ENCODE results near the gene FIS1.
"Not testable (repeated sequence)": the region's sequence is repeated elsewhere in the genome, so short reads cannot be mapped to it uniquely, and the experiment has no call there.

Gene FIS1

DNA sequence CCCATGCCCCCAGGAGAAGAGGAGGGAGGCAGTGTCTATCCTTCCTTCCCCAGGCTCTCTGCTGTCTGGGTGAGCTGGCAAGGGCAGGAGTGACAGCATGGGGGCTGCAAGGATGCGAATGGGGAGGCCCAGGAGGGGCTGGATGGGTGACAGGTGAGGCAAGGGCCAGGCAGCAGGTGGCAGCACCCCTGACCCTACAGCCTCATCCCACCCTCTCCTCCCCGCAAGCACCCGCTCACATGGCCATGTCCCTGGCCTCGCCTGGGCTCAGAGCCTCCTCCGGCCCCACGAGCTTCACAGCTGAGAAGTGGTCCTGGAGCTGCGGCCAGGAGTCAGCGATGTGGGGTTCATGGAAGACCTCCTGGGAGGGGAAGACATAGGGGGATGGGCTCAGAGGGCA lies 32.9 kb downstream of the FIS1 start:
- Histone ChIP-seq H3K9ac (ENCODE audit: low read depth, low read length) (no peak overlapping the region), H3K4me1 (ENCODE audit: insufficient read depth, low read length) (no peaks in the 10 kb centered on the region), H3K36me3 (ENCODE audit: insufficient read depth, low read length) (no peaks in the 10 kb centered on the region; the same call in 1 of the 2 replicates), H3K9me3 (ENCODE audit: control insufficient read depth, insufficient read depth, low read length) (no peaks in the 10 kb centered on the region)

DNA sequence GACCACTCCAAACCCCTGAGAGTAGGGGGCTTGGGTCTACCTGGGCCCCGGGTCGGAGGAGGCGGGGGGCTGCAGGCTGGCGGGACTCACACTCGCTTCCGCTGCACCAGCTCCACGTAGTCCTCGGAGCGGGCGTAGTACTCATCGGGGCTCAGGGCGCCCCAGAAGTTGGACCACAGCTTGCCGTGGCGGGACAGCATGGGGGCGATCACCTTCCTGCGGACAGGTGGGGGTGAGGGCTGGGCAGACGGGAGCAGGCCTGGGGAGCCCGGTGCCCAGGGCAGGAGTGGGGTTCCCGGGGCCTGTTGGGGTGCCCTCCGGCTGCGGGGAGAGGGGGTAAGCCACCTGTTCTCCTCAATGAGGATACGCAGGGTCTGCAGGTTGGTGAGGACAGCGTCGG lies 33.4 kb downstream of the FIS1 start:
- no peaks in the 10 kb centered on the region for H3K9me3 ChIP-seq (ENCODE audit: control insufficient read depth, insufficient read depth, low read length)

DNA sequence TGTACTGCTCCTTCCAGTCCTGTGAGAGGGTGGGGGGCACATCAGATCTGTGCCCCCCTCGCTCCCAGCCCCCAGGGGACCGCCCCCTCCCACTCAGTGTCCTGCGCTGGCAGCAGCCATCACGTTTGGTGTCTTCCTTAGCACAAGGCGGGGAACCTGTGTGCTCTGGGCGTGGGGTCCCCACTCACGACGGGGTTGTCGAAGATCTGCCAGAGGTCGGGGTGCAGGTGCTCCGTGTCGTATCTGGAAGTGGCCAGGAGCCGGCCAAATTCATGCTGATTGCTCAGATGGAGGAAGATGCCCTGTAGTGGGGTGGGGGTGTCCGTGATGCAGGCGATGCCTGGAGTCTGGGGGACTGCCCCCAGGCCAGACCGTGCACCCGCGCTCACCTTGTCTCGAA lies 34.7 kb downstream of the FIS1 start:
- Histone ChIP-seq H3K9ac (ENCODE audit: low read depth, low read length) (no peak overlapping the region), H3K4me1 (ENCODE audit: insufficient read depth, low read length) (no peaks in the 10 kb centered on the region), H3K9me3 (ENCODE audit: control insufficient read depth, insufficient read depth, low read length) (no peaks in the 10 kb centered on the region), H3K36me3 (ENCODE audit: insufficient read depth, low read length) (no peaks in the 10 kb centered on the region; the same call in 1 of the 2 replicates)

More for the DNA sequence above, 33.4 kb downstream of the FIS1 start:
- Histone ChIP-seq H3K36me3 (ENCODE audit: insufficient read depth, low read length) (no peaks in the 10 kb centered on the region; the same call in 1 of the 2 replicates), H3K4me1 (ENCODE audit: insufficient read depth, low read length) (no peaks in the 10 kb centered on the region), H3K9ac (ENCODE audit: low read depth, low read length) (no peak overlapping the region)

DNA sequence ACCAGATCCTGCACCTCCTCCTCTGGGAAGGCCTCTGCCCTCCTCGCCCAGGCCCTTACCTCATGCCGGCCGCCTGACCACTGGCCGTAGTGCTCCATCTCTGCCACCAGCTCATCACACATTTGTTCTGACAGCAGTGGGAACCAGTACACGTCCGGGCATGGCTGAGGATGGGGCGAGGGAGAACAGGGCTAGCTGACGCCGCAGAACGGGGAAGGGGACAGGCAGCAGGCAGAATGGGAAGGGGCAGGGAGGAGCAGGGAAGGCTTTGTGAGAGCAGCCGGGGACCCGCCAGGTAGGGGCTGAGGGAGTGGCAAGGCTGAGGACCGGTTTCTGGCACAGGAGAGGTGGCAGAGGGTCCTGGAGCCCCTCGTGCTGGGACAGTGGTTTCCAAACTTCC lies 36.1 kb downstream of the FIS1 start:
- no peaks in the 10 kb centered on the region; the same call in 1 of the 2 replicates for H3K36me3 ChIP-seq (ENCODE audit: insufficient read depth, low read length)
- no peak overlapping the region for H3K9ac ChIP-seq (ENCODE audit: low read depth, low read length)
- H3K4me1 ChIP-seq (ENCODE audit: insufficient read depth, low read length) = no peaks in the 10 kb centered on the region

DNA sequence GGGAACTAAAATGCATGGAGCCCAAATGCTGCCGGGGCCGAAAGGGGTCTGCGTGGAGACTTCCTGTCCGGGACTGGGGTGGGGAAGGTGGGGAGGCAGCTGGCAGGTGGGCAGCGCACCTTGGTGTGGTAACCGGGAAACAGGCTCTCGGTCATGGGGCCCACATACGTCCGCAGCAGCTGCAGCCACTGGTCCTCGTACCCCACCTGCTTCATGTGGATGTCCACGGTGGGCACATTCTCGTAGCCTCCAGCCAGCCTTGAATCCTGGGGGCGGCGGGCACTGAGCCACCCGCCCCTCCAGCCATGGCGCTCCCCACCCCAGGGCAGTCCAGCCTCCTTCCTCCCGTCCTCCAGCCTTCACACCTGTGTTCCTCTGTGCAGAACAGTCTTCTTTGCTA lies 37.4 kb downstream of the FIS1 start:
- H3K9me3 ChIP-seq (ENCODE audit: control insufficient read depth, insufficient read depth, low read length) = no peaks in the 10 kb centered on the region
- H3K4me1 ChIP-seq (ENCODE audit: insufficient read depth, low read length) = no peaks in the 10 kb centered on the region
- H3K9ac ChIP-seq (ENCODE audit: low read depth, low read length) = no peak overlapping the region
- H3K36me3 ChIP-seq (ENCODE audit: insufficient read depth, low read length) = no peaks in the 10 kb centered on the region; the same call in 1 of the 2 replicates

More for the DNA sequence above, 36.1 kb downstream of the FIS1 start:
- no peaks in the 10 kb centered on the region for H3K9me3 ChIP-seq (ENCODE audit: control insufficient read depth, insufficient read depth, low read length)

DNA sequence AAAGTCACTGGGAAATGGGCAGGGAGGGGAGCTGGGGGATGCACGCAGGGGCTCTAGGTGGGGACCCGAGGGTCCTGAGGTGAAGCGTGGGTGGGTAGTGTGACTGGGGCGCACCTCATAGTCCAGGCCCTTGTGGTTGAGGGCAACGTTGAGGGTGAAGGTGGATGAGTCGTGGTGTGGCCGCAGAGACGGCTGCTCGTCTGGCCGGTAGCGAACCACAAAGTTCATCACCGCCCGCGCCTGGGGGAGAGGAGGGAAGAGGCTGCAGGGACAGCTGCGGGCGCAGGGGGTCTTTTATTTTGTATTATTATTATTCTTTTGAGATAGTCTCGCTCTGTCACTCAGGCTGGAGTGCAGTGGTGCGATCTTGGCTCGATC lies 38.2 kb downstream of the FIS1 start:
- Histone ChIP-seq H3K9ac (ENCODE audit: low read depth, low read length) (no peak overlapping the region), H3K9me3 (ENCODE audit: control insufficient read depth, insufficient read depth, low read length) (no peaks in the 10 kb centered on the region), H3K36me3 (ENCODE audit: insufficient read depth, low read length) (no peaks in the 10 kb centered on the region; the same call in 1 of the 2 replicates), H3K4me1 (ENCODE audit: insufficient read depth, low read length) (no peaks in the 10 kb centered on the region)

DNA sequence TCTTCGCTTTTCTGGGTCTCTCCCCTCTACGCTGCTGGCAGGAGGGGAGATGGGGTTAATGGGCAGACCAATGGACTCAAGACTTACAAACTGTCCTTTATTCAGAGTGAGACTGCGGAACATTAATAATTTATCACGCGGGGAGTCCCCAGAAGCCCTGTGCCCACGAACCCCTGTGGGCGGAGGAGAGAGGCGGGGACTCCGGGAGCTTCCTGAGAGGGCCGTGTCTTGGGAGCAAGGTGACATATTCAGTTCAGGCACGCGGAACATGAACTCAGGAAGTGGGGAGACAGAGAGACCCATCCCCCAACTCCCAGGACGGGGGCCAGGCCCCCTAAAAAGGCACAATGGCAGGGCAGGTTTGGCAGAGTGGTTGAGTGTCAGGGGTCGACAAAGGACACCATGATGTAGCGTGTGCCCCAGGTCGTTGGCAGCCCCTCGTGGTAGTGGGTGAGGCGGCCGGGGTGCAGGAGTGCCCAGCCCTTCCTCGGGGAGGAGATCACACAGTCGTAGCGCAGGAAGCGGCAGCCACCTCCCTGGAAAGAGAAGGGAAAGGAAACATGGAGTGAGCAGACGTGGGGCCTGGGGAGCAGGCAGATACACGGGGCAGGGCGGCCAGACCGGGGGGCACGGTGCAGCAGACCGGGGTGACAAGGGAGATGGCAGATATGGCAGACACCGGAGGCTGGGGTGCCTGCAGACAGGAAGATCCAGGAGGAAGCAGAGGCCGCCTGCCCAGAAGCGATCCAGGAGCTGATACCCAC lies 38.8 kb downstream of the FIS1 start:
- Histone ChIP-seq H3K9ac (ENCODE audit: low read depth, low read length) (no peak overlapping the region), H3K4me1 (ENCODE audit: insufficient read depth, low read length) (peaks cover under 1% of the 10 kb centered on the region; the same call in 1 of the 2 replicates), H3K9me3 (ENCODE audit: control insufficient read depth, insufficient read depth, low read length) (no peaks in the 10 kb centered on the region), H3K36me3 (ENCODE audit: insufficient read depth, low read length) (no peaks in the 10 kb centered on the region; the same call in 1 of the 2 replicates)

DNA sequence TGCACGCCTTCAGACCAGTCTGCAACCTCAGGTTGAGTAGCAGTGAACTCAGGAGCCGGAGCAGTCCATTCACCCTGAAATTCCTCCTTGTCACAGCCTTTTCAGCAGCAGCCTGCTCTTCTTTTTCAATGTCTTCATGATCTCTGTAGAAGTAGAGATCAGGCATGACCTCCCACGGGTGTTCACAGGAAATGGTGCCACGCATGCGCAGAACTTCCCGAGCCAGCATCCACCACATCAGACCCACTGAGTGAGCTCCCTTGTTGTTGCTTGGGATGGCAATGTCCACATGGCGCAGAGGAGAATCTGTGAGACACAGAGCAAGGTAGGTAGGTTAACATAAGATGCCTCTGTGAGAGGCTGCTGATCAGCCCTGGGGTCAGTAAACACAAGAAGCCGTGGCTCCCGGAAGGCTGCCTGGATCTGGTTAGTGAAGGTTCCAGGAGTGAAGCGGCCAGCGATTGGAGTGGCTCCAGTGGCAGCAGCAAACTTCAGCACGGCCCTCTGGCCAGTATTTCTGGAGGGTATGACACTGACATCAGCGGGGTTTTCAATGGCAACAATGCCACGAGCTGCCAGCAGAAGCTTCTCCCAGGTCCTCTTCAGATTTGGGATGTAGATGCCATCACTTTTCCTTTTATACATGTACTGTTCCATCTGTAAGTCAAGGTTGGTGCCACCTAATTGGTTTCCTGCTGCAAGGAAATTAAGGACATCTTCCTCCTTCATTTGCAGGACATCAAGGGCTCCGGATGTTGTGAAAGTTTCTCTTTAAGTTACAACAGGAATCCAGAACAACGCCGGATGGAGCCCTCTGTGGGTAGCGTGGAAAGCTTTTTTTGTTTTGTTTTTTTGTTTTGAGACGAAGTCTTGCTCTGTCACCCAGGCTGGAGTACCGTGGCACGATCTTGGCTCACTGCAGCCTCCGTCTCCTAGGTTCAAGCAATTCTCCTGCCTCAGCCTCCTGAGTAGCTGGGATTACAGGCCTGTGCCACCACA lies 40.8 kb downstream of the FIS1 start:
- H3K4me1 ChIP-seq (ENCODE audit: insufficient read depth, low read length); H3K9me3 ChIP-seq (ENCODE audit: control insufficient read depth, insufficient read depth, low read length); H3K36me3 ChIP-seq (ENCODE audit: insufficient read depth, low read length); H3K9ac ChIP-seq (ENCODE audit: low read depth, low read length): not testable (repeated sequence)

DNA sequence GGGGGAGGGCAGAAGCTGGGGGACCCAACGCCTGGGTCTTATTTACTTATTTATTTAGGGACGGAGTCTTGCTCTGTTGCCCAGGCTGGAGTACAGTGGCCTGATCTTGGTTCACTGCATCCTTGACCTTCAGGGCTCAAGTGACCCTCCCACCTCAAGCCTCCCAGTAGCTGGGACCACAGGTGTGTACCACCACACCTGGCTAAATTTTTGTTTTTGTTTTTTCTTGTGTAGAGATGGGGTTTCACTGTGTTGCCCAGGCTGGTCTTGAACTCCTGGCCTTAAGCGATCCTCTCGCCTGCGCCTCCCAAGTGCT lies 42.3 kb downstream of the FIS1 start:
- Histone ChIP-seq H3K9ac (ENCODE audit: low read depth, low read length) (peak overlapping the region; percentile 54; the same call in 1 of the 2 replicates), H3K4me1 (ENCODE audit: insufficient read depth, low read length) (peaks cover 6% of the 10 kb centered on the region; the same call in 1 of the 2 replicates), H3K36me3 (ENCODE audit: insufficient read depth, low read length) (no peaks in the 10 kb centered on the region), H3K9me3 (ENCODE audit: control insufficient read depth, insufficient read depth, low read length) (no peaks in the 10 kb centered on the region)

DNA sequence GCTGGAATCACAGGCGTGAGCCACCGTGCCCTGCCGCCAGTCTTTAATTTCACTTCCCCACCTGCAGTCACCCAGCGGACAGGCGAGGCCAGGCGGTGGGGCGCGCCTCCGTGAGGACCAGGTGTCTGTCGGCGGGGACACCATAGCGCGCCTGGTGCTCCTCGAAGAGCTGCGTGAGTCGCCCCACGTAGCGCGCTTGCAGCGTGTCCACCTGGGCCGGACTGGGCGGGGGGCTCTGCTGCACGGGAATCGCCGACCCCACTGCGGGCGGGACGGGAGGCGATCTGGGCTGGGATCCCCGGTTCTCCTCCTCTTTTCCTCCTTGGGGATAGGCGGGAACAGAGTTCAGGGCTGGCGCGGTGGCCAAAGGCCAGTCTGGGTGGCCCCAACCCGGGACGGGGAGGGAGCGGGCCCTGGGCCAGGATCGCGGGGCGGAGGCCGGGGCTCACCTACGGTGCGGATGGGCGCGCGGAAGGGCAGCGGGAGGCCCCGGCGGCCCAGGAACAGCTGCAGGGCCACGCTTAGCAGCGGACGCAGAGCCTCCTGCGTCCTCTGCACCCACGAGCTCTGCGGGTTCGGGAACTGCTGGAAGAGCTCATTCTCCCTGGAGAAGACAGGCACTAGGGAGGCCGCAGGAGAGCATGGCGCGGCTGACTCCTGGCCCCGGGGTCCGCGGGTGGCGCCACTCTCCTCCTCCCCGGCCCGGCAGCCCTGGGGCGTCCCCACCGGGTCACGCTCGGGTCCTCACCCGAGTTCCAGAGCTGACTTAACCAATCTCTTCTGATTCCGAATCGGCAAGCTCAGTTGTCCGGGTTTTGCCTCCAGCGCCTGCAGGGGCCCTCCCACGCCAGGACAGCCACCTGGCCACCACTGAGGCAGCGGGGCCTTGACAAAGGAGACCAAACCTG lies 42.9 kb downstream of the FIS1 start:
- peaks cover 6% of the 10 kb centered on the region; the same call in 1 of the 2 replicates for H3K4me1 ChIP-seq (ENCODE audit: insufficient read depth, low read length)
- H3K9me3 ChIP-seq (ENCODE audit: control insufficient read depth, insufficient read depth, low read length) = no peaks in the 10 kb centered on the region
- H3K36me3 ChIP-seq (ENCODE audit: insufficient read depth, low read length) = no peaks in the 10 kb centered on the region
- peak overlapping the region; percentile 54 for H3K9ac ChIP-seq (ENCODE audit: low read depth, low read length)

DNA sequence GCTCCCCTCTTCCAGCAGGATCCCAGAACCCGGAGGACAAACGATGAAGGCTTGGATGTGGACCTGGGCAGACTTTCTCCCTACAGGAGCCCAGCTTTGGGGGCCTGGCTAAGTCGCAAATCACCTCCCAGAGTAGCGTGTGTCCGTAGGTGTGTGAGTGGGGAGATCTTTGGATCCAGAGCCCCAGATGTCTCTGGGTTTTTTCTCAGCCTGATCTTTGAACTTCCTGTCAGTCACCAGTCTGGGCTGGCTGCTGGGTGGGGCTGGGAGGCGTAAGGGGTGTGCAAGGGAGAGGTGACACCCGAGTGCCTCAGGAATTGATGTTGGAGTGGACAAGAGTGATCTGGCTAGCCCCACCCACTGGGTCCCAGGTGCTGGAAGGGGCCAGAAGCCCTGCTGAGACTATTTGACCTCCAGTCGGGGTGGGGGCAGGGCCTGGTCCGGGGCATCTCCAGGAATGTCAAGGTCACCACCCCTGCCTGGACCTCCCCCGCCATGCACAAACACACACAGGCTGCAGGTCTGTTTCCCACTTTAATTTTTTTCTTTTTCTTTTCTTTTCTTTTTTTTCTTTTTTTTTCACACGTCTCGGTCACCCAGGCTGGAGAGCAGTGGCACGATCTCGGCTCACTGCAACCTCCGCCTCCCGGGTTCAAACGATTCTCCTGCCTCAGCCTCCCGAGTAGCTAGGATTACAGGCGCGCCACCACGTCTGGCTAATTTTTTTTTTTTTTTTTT lies 43.9 kb downstream of the FIS1 start, which contains the start of gene MOGAT3:
TSS of gene MOGAT3 (minus strand) at position 175 of the 738 bp plus-strand sequence. CDS start 182 bp downstream, outside the sequence.
- Histone ChIP-seq H3K4me1 (ENCODE audit: insufficient read depth, low read length) (peaks cover 6% of the 10 kb centered on the region; the same call in 1 of the 2 replicates), H3K9ac (ENCODE audit: low read depth, low read length) (peak within 1 kb of the TSS; percentile 54), H3K36me3 (ENCODE audit: insufficient read depth, low read length) (no peaks in the 10 kb centered on the region), H3K9me3 (ENCODE audit: control insufficient read depth, insufficient read depth, low read length) (no peaks in the 10 kb centered on the region)

DNA sequence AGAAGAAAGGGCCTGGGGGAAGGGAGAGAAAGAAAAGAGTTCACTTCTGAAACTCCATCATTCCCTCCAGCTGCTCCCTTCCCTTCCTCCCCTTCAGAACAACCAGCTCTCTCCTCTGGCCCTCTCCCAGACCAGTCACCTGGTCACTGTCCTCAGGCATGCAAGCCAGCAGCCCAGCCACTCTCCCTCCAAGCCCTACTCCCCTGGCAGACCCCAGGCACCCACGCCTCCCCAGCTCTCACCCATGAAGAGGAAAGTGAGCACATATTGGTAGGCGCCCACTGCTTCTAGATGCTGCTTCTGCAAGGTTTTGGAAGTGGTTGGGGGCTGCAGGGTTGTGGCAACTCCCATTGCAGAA lies 44.4 kb downstream of the FIS1 start:
- Histone ChIP-seq H3K4me1 (ENCODE audit: insufficient read depth, low read length) (peaks cover 6% of the 10 kb centered on the region; the same call in 1 of the 2 replicates), H3K9me3 (ENCODE audit: control insufficient read depth, insufficient read depth, low read length) (no peaks in the 10 kb centered on the region), H3K9ac (ENCODE audit: low read depth, low read length) (peak overlapping the region; percentile 54; the same call in 1 of the 2 replicates), H3K36me3 (ENCODE audit: insufficient read depth, low read length) (no peaks in the 10 kb centered on the region)

DNA sequence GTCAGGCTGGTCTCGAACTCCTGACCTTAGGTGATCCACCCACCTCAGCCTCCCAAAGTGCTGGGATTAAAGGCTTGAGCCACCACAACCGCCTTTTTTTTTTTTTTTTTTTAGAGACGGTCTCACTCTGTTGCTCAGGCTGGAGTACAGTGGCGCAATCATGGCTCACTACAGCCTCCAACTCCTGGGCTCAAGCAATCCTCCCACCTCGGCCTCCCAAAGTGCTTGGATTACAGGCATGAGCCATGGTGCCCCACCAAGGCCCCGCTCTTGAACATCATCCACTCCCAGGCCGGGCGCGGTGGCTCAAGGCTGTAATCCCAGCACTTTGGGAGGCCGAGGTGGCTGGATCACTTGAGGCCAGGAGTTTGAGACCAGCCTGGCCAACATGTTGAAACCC lies 45.4 kb downstream of the FIS1 start:
- not testable (repeated sequence) for H3K9ac ChIP-seq (ENCODE audit: low read depth, low read length); H3K36me3 ChIP-seq (ENCODE audit: insufficient read depth, low read length); H3K9me3 ChIP-seq (ENCODE audit: control insufficient read depth, insufficient read depth, low read length); H3K4me1 ChIP-seq (ENCODE audit: insufficient read depth, low read length)

Measured in ES-I3 (cell line).